ENCODE measurements around the gene DOCK8.

Gene DOCK8

GRCh38 chr9:468766-469426, 254.2 kb downstream of the DOCK8 start:
- DNase-seq = no peak

DNA sequence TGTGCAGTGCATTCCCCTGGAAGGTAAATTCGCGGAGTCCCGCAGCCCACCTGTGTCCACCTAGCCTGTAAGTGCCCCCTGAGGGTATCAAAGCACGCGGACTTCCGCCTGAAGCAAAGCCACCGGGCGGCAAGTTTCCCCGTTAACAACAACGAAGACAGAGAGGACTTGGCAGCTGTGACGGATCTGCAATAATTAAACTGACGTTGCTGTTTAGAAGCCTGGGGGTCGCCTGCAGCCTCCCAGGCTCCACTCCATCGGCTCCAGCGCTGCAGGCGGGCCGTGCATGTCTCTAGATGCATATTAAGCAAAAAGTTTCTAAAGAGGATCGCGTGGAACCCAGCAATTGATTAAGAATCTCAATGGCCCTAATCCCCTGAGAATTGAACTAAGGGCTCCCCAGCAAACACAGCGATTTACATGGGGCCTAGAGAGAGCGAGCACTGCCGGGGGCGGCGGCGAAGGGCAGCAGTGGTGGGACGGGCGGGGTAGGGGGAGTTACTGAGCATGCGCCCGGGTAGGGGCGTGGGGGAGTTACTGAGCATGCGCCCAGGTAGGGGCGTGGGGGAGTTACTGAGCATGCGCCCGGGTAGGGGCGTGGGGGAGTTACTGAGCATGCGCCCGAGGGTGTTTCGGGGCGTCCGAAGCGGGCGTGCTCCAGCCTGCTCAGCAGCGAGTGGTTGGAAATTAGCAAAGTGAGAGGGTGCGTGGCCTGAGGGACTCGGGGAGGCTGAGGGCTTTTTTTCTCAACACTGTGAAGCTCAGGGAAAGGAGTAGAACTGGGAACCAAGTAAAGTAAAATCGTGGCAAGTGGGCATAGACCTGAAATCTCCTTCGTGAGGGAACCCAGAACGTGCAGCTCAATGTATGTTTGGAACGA, 255.2 kb downstream of the DOCK8 start:
- DNase-seq = peak; percentile 88

DNA sequence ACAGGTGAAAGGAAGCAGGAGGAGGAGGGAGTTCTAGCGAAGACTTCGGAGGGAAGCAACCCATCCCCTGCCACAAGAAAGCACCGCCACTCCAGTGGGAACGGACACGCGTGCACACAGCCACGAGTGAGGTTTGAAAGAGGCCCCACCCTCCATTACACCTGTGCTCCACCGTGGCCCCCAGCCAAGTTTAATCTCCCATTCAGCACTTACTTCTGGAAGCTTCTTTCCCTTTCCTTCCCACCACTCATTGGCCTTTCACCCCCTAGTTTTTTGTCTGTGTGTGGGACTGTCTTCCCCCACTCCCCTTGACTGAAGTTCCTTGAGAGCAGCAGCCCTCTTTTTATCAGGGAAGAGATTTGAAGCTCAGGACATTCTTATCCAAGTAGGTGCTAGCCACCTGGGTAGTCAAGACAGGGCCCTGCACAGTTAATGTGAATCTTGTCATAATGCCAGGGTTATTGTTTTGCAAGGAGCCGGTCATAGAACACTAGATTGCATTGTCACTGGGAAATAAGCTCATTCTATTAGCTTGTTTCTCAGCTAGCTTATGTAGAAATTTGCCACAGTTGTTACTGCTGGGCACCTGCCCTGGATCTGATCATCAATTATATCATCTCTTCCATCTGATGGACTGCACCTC, 256.0 kb downstream of the DOCK8 start:
- no peak for DNase-seq

- no peak for DNase-seq
Measured at GRCh38 chr9:471320-471719, 256.7 kb downstream of the DOCK8 start.

GRCh38 chr9:472479-473075, 257.9 kb downstream of the DOCK8 start:
- DNase-seq = no peak

- no peak for DNase-seq
Measured at GRCh38 chr9:477193-477592, 262.5 kb downstream of the DOCK8 start.

DNA sequence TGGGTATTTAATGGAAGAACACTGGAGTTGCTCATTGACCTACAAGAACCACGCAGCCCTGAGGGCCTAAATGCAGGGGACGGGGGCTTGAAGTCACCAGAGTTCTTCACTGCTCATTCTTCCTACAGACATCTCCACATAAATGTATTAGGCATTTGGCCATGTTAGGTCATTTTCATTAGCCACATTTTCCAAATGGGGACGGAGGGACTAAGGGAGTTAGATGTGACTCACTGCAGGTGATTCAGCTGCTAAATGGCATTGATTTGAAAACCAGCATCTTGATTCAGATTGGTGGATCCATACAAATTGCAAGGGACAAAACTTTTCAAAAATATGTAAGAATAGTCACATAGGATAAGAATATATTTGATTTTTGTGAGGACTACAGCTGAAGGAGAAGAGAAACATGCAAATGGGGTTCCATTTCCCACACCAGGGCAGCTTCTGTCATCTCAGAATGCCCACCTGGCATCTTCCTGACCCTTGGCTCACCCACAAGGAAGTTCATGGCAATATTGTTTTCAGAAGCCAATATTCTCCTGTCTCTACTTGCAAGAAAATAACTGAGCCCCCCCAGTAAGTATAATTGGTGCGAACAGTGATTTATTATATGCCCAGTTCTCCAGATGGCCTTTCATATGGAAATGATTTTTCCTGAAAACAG, 264.8 kb downstream of the DOCK8 start:
- no peak for DNase-seq

GRCh38 chr9:479971-480350, 265.3 kb downstream of the DOCK8 start:
- no peak for DNase-seq

GRCh38 chr9:482739-483138, 268.1 kb downstream of the DOCK8 start:
- no peak for DNase-seq

GRCh38 chr9:486156-486555, 271.5 kb downstream of the DOCK8 start:
- DNase-seq = no peak

GRCh38 chr9:487429-487828, 272.8 kb downstream of the DOCK8 start:
- DNase-seq = no peak

DNA sequence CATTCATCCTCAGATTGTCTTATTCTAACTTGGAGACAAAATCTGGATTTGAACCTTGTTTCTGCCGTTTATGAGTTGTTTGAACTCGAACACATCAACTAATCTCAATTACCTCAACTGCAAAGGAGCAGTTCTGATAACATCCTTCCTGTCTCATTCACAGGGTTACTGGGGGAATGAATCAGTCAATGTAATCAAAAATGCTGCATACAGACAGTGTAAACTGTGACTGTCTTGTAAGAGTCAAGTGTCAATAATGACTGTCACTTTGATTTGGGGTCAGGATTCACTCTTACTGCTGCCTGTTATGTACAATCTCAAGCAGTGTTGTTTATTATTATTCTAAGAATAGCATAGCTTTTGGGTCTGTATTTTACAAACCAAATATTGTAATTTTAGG, 273.8 kb downstream of the DOCK8 start:
- DNase-seq = no peak

DNA sequence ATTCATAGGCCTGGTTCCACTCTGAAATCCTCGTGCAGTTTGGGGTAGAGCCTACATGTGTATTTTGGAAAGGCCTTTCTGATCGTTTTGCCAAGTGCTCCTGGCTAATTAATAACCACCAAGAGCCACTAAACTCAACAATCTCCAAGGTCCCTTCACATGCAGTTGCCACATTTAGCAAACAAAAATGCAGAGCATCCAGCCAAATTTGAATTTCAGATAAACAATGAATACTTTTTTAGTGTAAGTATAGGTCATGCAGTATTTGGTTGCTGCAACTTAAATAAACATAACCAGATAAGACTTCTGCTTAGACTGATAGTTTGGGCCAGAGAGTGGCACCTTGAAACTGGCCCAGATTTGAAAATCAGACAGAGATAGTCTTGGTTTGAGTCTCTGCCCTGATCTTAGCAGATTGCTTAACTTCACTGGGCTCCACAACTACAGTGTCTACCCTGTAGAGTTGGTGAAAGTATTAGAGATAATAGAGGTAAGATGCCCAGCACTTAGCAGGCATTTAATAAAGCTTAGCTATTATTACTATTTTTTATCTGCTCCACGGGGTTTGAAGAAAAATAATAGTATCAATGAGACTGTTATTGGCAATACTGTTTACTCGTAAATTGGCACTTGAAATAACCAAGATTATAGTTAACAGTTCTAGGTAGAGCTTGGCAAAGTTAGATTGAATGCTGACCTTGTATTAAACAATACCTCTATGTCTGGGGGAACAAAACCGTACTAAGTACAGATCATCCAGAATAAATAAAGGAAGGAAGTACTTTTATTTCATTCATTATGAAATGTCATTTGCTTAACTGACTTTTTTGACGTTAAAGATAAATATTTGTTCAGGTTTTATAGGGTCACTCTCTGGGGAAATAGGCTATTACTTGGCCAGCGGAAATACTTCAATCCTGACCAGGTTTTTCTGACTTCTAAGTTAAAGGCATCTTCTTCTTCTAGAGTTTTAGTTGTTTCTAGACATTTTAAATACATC, 274.8 kb downstream of the DOCK8 start:
- DNase-seq = no peak

- DNase-seq = no peak
Measured at GRCh38 chr9:494764-495163, 280.1 kb downstream of the DOCK8 start.

GRCh38 chr9:495739-496138, 281.1 kb downstream of the DOCK8 start:
- no peak for DNase-seq

DNA sequence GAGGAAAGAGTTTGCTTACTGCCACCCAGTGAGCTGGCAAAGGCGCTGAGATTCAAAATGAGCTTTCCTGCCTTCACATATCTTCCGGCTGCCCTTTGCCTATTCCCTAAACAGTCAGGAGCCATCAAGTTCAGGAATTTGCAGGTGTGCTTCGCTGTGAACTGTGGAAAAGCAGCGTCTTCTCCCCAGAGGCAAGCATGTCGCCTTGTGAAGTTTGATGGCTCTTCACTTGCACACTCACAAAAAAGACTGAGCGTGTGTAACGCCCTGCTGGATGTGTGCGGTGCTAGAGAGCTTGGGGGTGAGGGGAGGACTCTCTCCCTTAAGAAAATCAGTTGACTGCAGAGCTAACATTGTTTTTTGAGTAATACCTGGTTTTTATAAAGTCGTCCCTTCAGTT, 288.7 kb downstream of the DOCK8 start:
- no peak for DNase-seq

GRCh38 chr9:503881-504852, 289.5 kb downstream of the DOCK8 start, which contains the start of gene KANK1:
TSS of gene KANK1 (plus strand) at chr9:504695.
- no peak for DNase-seq

DNA sequence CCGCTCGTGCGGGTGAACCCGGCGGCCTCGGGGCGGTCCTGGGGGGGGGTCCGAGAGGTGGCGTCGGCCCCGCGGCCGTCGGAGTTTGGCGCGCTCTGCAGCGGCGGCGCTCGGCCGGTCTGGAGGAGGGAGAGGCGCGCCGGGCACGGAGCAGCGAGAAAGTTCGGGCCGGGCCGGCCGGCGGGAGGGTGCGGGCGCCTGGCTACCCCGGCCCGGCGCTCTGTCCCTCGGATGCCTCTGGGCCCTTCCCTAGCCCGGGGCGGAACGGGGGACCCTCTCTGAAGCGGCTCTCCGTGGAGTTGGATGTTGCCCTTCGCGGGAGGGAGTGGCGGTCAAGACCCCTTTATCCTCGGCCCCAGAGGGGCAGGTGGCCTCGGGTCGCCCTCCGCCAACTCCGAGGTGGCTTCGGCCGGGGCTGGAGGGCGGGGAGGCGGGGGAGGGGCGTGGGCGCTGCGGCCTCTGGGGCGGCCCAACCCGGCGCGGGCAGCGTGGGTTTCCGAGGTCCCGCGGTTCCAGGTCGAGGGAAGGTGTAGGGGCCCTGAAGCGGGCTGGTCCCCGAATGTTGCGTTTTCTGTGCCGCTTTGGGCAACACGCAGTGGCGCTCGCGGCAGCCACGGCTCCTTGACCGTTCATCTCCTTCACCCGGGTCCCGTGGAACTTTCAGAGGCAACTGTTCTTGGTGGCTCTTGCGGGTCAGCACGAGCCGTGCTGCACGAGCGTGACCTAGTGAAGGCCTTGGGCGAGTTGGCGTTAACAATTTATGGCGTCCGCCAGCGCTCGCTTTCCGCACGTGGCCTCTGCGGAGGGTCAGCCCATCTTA, 290.5 kb downstream of the DOCK8 start:
- no peak for DNase-seq

- DNase-seq = no peak
Measured at GRCh38 chr9:505741-506059, 291.0 kb downstream of the DOCK8 start.

GRCh38 chr9:506281-506680, 291.6 kb downstream of the DOCK8 start:
- DNase-seq = no peak
